Measurements from ENCODE around the gene MCC. TPM values are rescaled to one million over a fixed set of nuclear protein-coding genes. Genes with fewer than 3 reads are reported as not detected.

MCC gene
- total RNA-seq, 4 donors from 2014 or later = 5.1 to 22.3 (median 13.0) TPM

DNA sequence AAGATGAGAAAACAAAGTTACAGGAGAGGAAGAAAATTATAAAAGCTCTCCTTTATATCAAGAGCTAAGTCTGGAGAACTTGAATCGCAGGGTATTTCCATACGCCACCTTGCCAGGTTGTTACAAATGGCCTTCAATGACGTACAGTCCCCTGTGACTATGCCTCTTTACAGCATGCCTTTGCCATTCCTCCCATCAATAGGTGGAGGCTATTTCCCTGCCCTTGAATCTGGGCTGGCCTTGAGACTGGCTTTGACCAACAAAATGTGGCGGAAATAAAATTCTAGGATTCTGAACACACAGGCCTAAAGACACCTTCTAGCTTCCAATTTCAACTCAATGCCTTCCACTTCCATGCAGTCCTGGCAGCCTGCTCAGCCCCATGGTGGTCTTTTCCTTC, 99.1 kb downstream of the MCC start:
- 96 to 97% methylated on average over 4 of the region's 4 CpGs for WGBS, 2 donors
- intact Hi-C loops (cut with DNase I) = no loop called here
- no peak overlapping the region for H3K27ac ChIP-seq

GRCh38 chr5:113387844-113388243, 100.4 kb downstream of the MCC start:
- Histone ChIP-seq H3K4me3 (replicated peaks in 1 of 3) (no peak overlapping the region), H3K4me1 (no peaks in the 10 kb centered on the region), H3K9me3 (no peaks in the 10 kb centered on the region), H3K27me3 (no peaks in the 10 kb centered on the region), H3K36me3 (no peaks in the 10 kb centered on the region), H3K27ac (no peak overlapping the region)
- DNase-seq = no peak
- WGBS, 2 donors = 83 to 92% methylated on average over 2 of the region's 2 CpGs
- TF ChIP-seq POLR2A (IDR thresholded peaks at IDR 0.05) (no peak), CTCF (IDR thresholded peaks at IDR 0.05) (no peak)
- intact Hi-C loops (cut with DNase I) = no loop called here

More for the DNA sequence above, 99.1 kb downstream of the MCC start:
- Histone ChIP-seq H3K4me1 (no peaks in the 10 kb centered on the region), H3K36me3 (no peaks in the 10 kb centered on the region), H3K4me3 (replicated peaks in 1 of 3) (no peak overlapping the region), H3K27me3 (no peaks in the 10 kb centered on the region), H3K9me3 (no peaks in the 10 kb centered on the region)
- no peak for TF ChIP-seq POLR2A (IDR thresholded peaks at IDR 0.05)
- no peak for TF ChIP-seq CTCF (IDR thresholded peaks at IDR 0.05)
- DNase-seq = no peak

GRCh38 chr5:113384782-113385285, 103.4 kb downstream of the MCC start:
- Histone ChIP-seq H3K36me3 (no peaks in the 10 kb centered on the region), H3K9me3 (no peaks in the 10 kb centered on the region), H3K4me3 (replicated peaks in 1 of 3) (no peak overlapping the region), H3K4me1 (no peaks in the 10 kb centered on the region), H3K27me3 (no peaks in the 10 kb centered on the region), H3K27ac (no peak overlapping the region)
- 93 to 96% methylated on average over 4 of the region's 4 CpGs for WGBS, 2 donors
- DNase-seq = no peak
- intact Hi-C loops (cut with DNase I) = no loop called here
- TF ChIP-seq CTCF (IDR thresholded peaks at IDR 0.05) (no peak), POLR2A (IDR thresholded peaks at IDR 0.05) (no peak)

DNA sequence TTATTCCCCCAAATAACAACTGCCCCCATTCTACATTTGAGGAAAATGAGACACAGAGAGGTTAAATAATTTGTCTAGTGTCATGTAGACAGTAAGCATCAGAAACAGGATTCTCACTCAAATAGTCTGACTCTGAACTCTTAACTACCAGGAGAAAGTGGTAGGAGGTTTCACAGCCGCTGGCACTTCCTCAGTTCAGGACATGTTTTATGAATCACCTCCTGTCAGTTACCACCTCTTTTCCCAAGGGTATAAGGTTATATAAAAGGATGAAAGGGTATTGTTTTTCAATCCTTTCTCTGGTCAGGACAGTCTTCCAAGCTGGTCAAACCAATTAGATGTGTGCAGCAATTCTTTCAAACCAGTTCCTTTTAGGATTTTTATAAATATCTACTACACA, 105.5 kb downstream of the MCC start:
- Histone ChIP-seq H3K4me3 (replicated peaks in 1 of 3) (no peak overlapping the region), H3K9me3 (no peaks in the 10 kb centered on the region), H3K4me1 (no peaks in the 10 kb centered on the region), H3K36me3 (no peaks in the 10 kb centered on the region), H3K27ac (no peak overlapping the region), H3K27me3 (no peaks in the 10 kb centered on the region)
- intact Hi-C loops (cut with DNase I) = no loop called here
- WGBS, 2 donors = 72 to 75% methylated on average over 1 of the region's 1 CpG
- TF ChIP-seq POLR2A (IDR thresholded peaks at IDR 0.05) (no peak), CTCF (IDR thresholded peaks at IDR 0.05) (no peak)
- DNase-seq = no peak

DNA sequence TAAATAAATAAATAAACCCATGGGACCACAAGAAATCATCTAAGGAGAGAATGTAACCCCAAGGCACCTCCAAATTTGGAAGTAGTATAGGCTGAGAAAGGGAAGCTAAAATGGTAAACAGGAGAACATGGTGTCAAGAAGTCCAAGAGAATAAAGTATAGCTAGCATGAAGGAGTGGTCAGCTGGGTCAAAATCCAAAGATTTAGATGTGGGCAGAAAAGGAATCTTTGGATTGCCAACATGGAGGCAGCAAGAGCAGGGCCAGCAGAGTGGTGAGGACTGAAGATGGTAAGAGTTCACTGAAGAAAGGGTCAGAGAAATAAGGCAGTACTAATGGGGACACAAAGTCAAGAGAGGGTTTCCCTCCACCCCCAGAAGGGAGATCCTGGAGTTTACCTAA, 106.5 kb downstream of the MCC start:
- no peaks in the 10 kb centered on the region for H3K4me1 ChIP-seq
- H3K36me3 ChIP-seq = no peaks in the 10 kb centered on the region
- H3K27ac ChIP-seq = no peak overlapping the region
- no peaks in the 10 kb centered on the region for H3K9me3 ChIP-seq
- H3K4me3 ChIP-seq (replicated peaks in 1 of 3) = no peak overlapping the region
- no peak for TF ChIP-seq CTCF (IDR thresholded peaks at IDR 0.05)
- TF ChIP-seq POLR2A (IDR thresholded peaks at IDR 0.05) = no peak
- DNase-seq = no peak
- intact Hi-C loops (cut with DNase I) = no loop called here
- H3K27me3 ChIP-seq = no peaks in the 10 kb centered on the region

All from thyroid gland (tissue), 4 donors.